Endothelial cell of umbilical vein (primary cell): ENCODE data around the gene HDAC1. TPM values are rescaled to one million over a fixed set of nuclear protein-coding genes. Genes with fewer than 3 reads are reported as not detected.

ENCODE experiments used
- polyA plus RNA-seq, 4 experiments: library from polyadenylated mRNA; depleted of rRNA in 3 of 4; stranded (reverse) in 3 of 4; unstranded in 1 of 4; fragments of >200 nt; gene quantifications; 2 replicates each; pipeline versions ENCODE4 v1.2.1 to v1.2.3, GENCODE V29; 2011 to 2012; ENCODE audit warnings: missing spikeins in 1 of 4
- small RNA-seq: library from RNA; depleted of rRNA; stranded (forward); fragments of <200 nt; gene quantifications from one replicate; pipeline ENCODE3, GENCODE V24; 2012; ENCODE audit warnings: low replicate concordance, low read depth; ENCODE audit not compliant: insufficient read depth, insufficient read length
- total RNA-seq: library from RNA; stranded (reverse); gene quantifications from 2 replicates; pipeline ENCODE4 v1.2.3, GENCODE V29; 2021

Gene HDAC1
- total and polyA plus RNA-seq, 2 donors (not counting 3 experiments of a cell fraction or from before 2014, with no cell fraction given): 138 to 141 TPM

Small RNA genes within 50 kb of the gene (small RNA-seq; reads per million reads assigned to genes)
- gene RF00017: not detected
- not detected for gene RF00019

Other genes starting within 250 kb of the HDAC1 start
- gene TMEM39B, start 219.1 kb upstream of the HDAC1 start, total RNA-seq: 43.7 and 47.3 TPM in 2 replicates
- gene TMEM39B, start 219.1 kb upstream of the HDAC1 start, polyA plus RNA-seq: 64.3 and 78.1 TPM in 2 replicates
- 83.4 and 85.6 TPM in 2 replicates for gene KPNA6, start 184.0 kb upstream of the HDAC1 start, total RNA-seq
- gene KPNA6, start 184.0 kb upstream of the HDAC1 start, polyA plus RNA-seq: 18.1 and 22.1 TPM in 2 replicates
- gene TXLNA, start 112.4 kb upstream of the HDAC1 start, total RNA-seq: 64.3 and 69.4 TPM in 2 replicates
- 41.8 and 44.6 TPM in 2 replicates for gene TXLNA, start 112.4 kb upstream of the HDAC1 start, polyA plus RNA-seq
- 12.0 and 15.3 TPM in 2 replicates for gene CCDC28B, start 91.5 kb upstream of the HDAC1 start, total RNA-seq
- gene CCDC28B, start 91.5 kb upstream of the HDAC1 start, polyA plus RNA-seq: 14.8 and 19.1 TPM in 2 replicates
- 1.8 and 2.2 TPM in 2 replicates for gene IQCC, start 86.4 kb upstream of the HDAC1 start, total RNA-seq
- gene IQCC, start 86.4 kb upstream of the HDAC1 start, polyA plus RNA-seq: 1.1 and 1.3 TPM in 2 replicates
- not detected in 2 replicates for gene DCDC2B, start 83.0 kb upstream of the HDAC1 start, total RNA-seq
- not detected in 2 replicates for gene DCDC2B, start 83.0 kb upstream of the HDAC1 start, polyA plus RNA-seq
- gene TMEM234, start 69.7 kb upstream of the HDAC1 start, total RNA-seq: 15.7 and 20.7 TPM in 2 replicates
- 21.3 and 23.2 TPM in 2 replicates for gene TMEM234, start 69.7 kb upstream of the HDAC1 start, polyA plus RNA-seq
- 186 and 203 TPM in 2 replicates for gene EIF3I, start 69.7 kb upstream of the HDAC1 start, total RNA-seq
- 301 and 331 TPM in 2 replicates for gene EIF3I, start 69.7 kb upstream of the HDAC1 start, polyA plus RNA-seq
- gene FAM167B, start 44.9 kb upstream of the HDAC1 start, total RNA-seq: 2.0 and 5.6 TPM in 2 replicates
- gene FAM167B, start 44.9 kb upstream of the HDAC1 start, polyA plus RNA-seq: 2.1 and 2.3 TPM in 2 replicates
- not detected in 2 replicates for gene LCK, start 40.8 kb upstream of the HDAC1 start, total RNA-seq
- gene LCK, start 40.8 kb upstream of the HDAC1 start, polyA plus RNA-seq: 0.06 and 0.08 TPM in 2 replicates
- 249 and 265 TPM in 2 replicates for gene MARCKSL1, start 44.1 kb downstream of the HDAC1 start, total RNA-seq
- 311 and 318 TPM in 2 replicates for gene MARCKSL1, start 44.1 kb downstream of the HDAC1 start, polyA plus RNA-seq
- gene FAM229A, start 70.4 kb downstream of the HDAC1 start, total RNA-seq: 8.6 and 11.6 TPM in 2 replicates
- gene FAM229A, start 70.4 kb downstream of the HDAC1 start, polyA plus RNA-seq: 8.9 and 9.9 TPM in 2 replicates
- 0.42 and 1.1 TPM in 2 replicates for gene TSSK3, start 70.5 kb downstream of the HDAC1 start, total RNA-seq
- 0.48 and 0.65 TPM in 2 replicates for gene TSSK3, start 70.5 kb downstream of the HDAC1 start, polyA plus RNA-seq
- gene BSDC1, start 102.4 kb downstream of the HDAC1 start, total RNA-seq: 64.6 and 64.8 TPM in 2 replicates
- gene BSDC1, start 102.4 kb downstream of the HDAC1 start, polyA plus RNA-seq: 40.7 and 44.3 TPM in 2 replicates
- gene ZBTB8B, start 173.0 kb downstream of the HDAC1 start, total RNA-seq: 0.02 TPM in 1 of 2 replicates, not detected in the other
- gene ZBTB8B, start 173.0 kb downstream of the HDAC1 start, polyA plus RNA-seq: 0.01 TPM in 1 of 2 replicates, not detected in the other
- 9.1 and 9.6 TPM in 2 replicates for gene ZBTB8A, start 247.3 kb downstream of the HDAC1 start, total RNA-seq
- gene ZBTB8A, start 247.3 kb downstream of the HDAC1 start, polyA plus RNA-seq: 2.9 and 3.1 TPM in 2 replicates